ENCODE measurements around the gene PA2G4. TPM values are rescaled to one million over a fixed set of nuclear protein-coding genes. Genes with fewer than 3 reads are reported as not detected.
A peak's percentile ranks its signal among the peaks of the same experiment; 100 is the strongest.

The PA2G4 gene
- total RNA-seq, 2 experiments from 2014 or later = 51.0 to 61.0 TPM

DNA sequence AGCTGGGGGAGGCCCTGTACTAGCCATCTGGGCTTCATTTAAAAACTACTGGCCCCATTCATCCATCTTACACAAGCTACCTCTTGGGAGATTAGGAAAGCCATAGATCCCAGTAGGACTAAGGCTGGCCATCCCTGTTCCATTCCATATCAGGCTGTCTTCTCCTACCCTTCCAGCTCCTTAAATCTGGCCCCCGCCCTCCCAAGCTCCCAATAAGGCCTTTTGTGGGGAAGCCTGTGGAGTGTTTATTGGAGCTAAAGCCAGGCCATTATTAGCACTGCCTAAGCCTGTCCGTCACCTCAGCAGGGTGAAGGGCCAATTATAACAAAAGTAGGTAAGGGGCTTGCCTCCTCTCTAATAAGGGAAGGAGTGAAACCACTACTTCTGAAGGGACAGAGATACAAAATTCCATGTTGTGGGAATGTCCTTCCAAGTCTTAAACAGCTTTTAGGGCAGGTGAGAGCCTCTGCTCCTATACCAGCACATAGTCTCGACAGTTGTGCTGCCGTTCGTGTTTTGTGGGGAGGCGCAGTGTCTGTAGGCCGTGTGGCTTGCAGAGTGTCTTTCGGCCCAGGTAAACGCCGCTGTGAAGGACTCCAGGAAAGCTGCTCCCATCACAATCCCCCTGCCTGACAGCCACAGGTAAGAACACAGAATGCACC is 57.5 kb downstream of the PA2G4 start:
- DNase-seq (no peak), ATAC-seq (ENCODE audit: poor library complexity) (no peak)
- Mint-ChIP-seq H3K36me3 (ENCODE audit: low read depth) (peaks cover 82% of the 10 kb centered on the region), H3K9me3 (no peaks in the 10 kb centered on the region), H3K4me3 (peak overlapping the region; percentile 76), H3K27me3 (no peaks in the 10 kb centered on the region), H3K27ac (peak overlapping the region; percentile 92), H3K4me1 (ENCODE audit: low read depth) (peaks cover 40% of the 10 kb centered on the region)
- CTCF ChIA-PET = interaction anchor here (1.1 to 5.3 kb wide), 5 partner anchors 10 to 96 kb away, joined by 4 to 42 read pairs (median 5); partner anchors contain the start of genes ANKRD52, MYL6B, SMARCC2 and ZC3H10
- Histone ChIP-seq H3K36me3 (ENCODE audit: insufficient read depth, low read length) (peaks cover 77% of the 10 kb centered on the region), H3K4me3 (ENCODE audit: low read length) (no peak overlapping the region), H3K27me3 (ENCODE audit: control insufficient read depth in 1 of 2, insufficient read depth in 2 of 2, low read length in 2 of 2) (no peaks in the 10 kb centered on the region), H3K9me3 (ENCODE audit: control insufficient read depth in 1 of 2, insufficient read depth in 1 of 2, low read length in 2 of 2) (no peaks in the 10 kb centered on the region), H3K4me1 (ENCODE audit: insufficient read depth, low read length) (peaks cover 49% of the 10 kb centered on the region), H3K27ac (ENCODE audit: low read depth in 1 of 2, low read length in 2 of 2) (peak overlapping the region; percentile 84 to 92)
- TF ChIP-seq, protein P1, sequence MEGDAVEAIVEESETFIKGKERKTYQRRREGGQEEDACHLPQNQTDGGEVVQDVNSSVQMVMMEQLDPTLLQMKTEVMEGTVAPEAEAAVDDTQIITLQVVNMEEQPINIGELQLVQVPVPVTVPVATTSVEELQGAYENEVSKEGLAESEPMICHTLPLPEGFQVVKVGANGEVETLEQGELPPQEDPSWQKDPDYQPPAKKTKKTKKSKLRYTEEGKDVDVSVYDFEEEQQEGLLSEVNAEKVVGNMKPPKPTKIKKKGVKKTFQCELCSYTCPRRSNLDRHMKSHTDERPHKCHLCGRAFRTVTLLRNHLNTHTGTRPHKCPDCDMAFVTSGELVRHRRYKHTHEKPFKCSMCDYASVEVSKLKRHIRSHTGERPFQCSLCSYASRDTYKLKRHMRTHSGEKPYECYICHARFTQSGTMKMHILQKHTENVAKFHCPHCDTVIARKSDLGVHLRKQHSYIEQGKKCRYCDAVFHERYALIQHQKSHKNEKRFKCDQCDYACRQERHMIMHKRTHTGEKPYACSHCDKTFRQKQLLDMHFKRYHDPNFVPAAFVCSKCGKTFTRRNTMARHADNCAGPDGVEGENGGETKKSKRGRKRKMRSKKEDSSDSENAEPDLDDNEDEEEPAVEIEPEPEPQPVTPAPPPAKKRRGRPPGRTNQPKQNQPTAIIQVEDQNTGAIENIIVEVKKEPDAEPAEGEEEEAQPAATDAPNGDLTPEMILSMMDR (IDR thresholded peaks at IDR 0.05) = no peak
- intact Hi-C loops (cut with DNase I, micrococcal nuclease) = loop anchor here in 1 of 2 experiments (2.0 kb wide), 1 partner anchor 27 kb away; the partner anchor contains the start of gene SMARCC2
- POLR2A ChIA-PET = interaction anchor here (0.6 to 6.7 kb wide), 11 partner anchors 8 to 60 kb away, joined by 3 to 89 read pairs (median 5); partner anchors contain the start of genes ESYT1, PA2G4, RNF41 and SMARCC2

GRCh38 chr12:56162468-56163290 is 58.3 kb downstream of the PA2G4 start:
- DNase-seq (no peak), ATAC-seq (ENCODE audit: poor library complexity) (no peak)
- H3K4me1 Mint-ChIP-seq (ENCODE audit: low read depth) = peaks cover 33% of the 10 kb centered on the region
- CTCF ChIA-PET = interaction anchor here (0.8 to 5.3 kb wide), 5 partner anchors 11 to 95 kb away, joined by 3 to 42 read pairs (median 6); partner anchors contain the start of genes ANKRD52, MYL6B and SMARCC2
- H3K36me3 ChIP-seq (ENCODE audit: insufficient read depth, low read length) = peaks cover 85% of the 10 kb centered on the region
- H3K4me3 Mint-ChIP-seq = no peak overlapping the region
- POLR2A ChIA-PET = interaction anchor here (0.7 to 6.7 kb wide), 11 partner anchors 11 to 473 kb away, joined by 3 to 89 read pairs (median 5); partner anchors contain the start of genes ESYT1, MYL6B, RNF41 and SMARCC2
- intact Hi-C loops (cut with DNase I, micrococcal nuclease) = no loop called here
- H3K27ac ChIP-seq (ENCODE audit: low read depth in 1 of 2, low read length in 2 of 2) = peak overlapping the region in 1 of 2 donors; percentile 1
- H3K27me3 Mint-ChIP-seq = no peaks in the 10 kb centered on the region
- H3K27me3 ChIP-seq (ENCODE audit: control insufficient read depth in 1 of 2, insufficient read depth in 2 of 2, low read length in 2 of 2) = no peaks in the 10 kb centered on the region
- TF ChIP-seq, protein P1 (IDR thresholded peaks at IDR 0.05) = no peak
- no peaks in the 10 kb centered on the region for H3K9me3 ChIP-seq (ENCODE audit: control insufficient read depth in 1 of 2, insufficient read depth in 1 of 2, low read length in 2 of 2)
- H3K36me3 Mint-ChIP-seq (ENCODE audit: low read depth) = peaks cover 87% of the 10 kb centered on the region
- H3K9me3 Mint-ChIP-seq = no peaks in the 10 kb centered on the region
- H3K4me1 ChIP-seq (ENCODE audit: insufficient read depth, low read length) = peaks cover 40% of the 10 kb centered on the region
- no peak overlapping the region for H3K4me3 ChIP-seq (ENCODE audit: low read length)
- H3K27ac Mint-ChIP-seq = peak overlapping the region; percentile 71

Other genes with a start within 250 kb of the PA2G4 start
- 10 to 100 TPM; 13.7 to 16.7 TPM for gene PYM1, start 176.7 kb upstream of the PA2G4 start, total RNA-seq
- 100 to 1,000 TPM; 799 to 818 TPM for gene DGKA, start 173.4 kb upstream of the PA2G4 start, total RNA-seq
- not detected for gene PMEL, start 138.5 kb upstream of the PA2G4 start, total RNA-seq
- gene CDK2, start 137.7 kb upstream of the PA2G4 start, total RNA-seq = 10 to 100 TPM; 15.8 to 16.0 TPM
- 10 to 100 TPM; 21.6 to 27.4 TPM for gene RAB5B, start 130.5 kb upstream of the PA2G4 start, total RNA-seq
- 1 to 10 TPM in 1 of 2 experiments, under 1 TPM in 1; 0.82 to 1.2 TPM for gene SUOX, start 107.3 kb upstream of the PA2G4 start, total RNA-seq
- gene IKZF4, start 83.5 kb upstream of the PA2G4 start, total RNA-seq = 1 to 10 TPM; 2.5 to 5.0 TPM
- 100 to 1,000 TPM; 118 to 126 TPM for gene RPS26, start 62.6 kb upstream of the PA2G4 start, total RNA-seq
- gene ERBB3, start 24.4 kb upstream of the PA2G4 start, total RNA-seq = under 1 TPM; 0.22 to 0.47 TPM
- gene RPL41, start 12.1 kb downstream of the PA2G4 start, total RNA-seq = 1,000 to 10,000 TPM; 5,865 to 5,989 TPM
- 1 to 10 TPM; 6.3 to 8.9 TPM for gene ZC3H10, start 13.7 kb downstream of the PA2G4 start, total RNA-seq
- 10 to 100 TPM; 88.5 to 90.3 TPM for gene ESYT1, start 23.7 kb downstream of the PA2G4 start, total RNA-seq
- 1 to 10 TPM; 6.2 to 6.4 TPM for gene MYL6B, start 48.0 kb downstream of the PA2G4 start, total RNA-seq
- 100 to 1,000 TPM; 670 to 673 TPM for gene MYL6, start 53.8 kb downstream of the PA2G4 start, total RNA-seq
- gene SMARCC2, start 84.9 kb downstream of the PA2G4 start, total RNA-seq = 100 to 1,000 TPM; 104 to 109 TPM
- gene RNF41, start 117.4 kb downstream of the PA2G4 start, total RNA-seq = 10 to 100 TPM; 28.0 to 32.4 TPM
- gene NABP2, start 119.8 kb downstream of the PA2G4 start, total RNA-seq = 1 to 10 TPM; 7.6 to 9.1 TPM
- gene SLC39A5, start 125.5 kb downstream of the PA2G4 start, total RNA-seq = under 1 TPM in 1 of 2 experiments, not detected in 1; 0.33 TPM
- gene ANKRD52, start 153.8 kb downstream of the PA2G4 start, total RNA-seq = 10 to 100 TPM; 23.9 to 30.8 TPM
- 10 to 100 TPM; 27.6 to 29.2 TPM for gene COQ10A, start 162.4 kb downstream of the PA2G4 start, total RNA-seq
- 100 to 1,000 TPM; 139 to 145 TPM for gene CS, start 195.8 kb downstream of the PA2G4 start, total RNA-seq
- gene CNPY2, start 211.4 kb downstream of the PA2G4 start, total RNA-seq = 10 to 100 TPM; 30.5 to 33.4 TPM
- gene PAN2, start 229.4 kb downstream of the PA2G4 start, total RNA-seq = 100 to 1,000 TPM; 104 to 107 TPM
- gene IL23A, start 234.3 kb downstream of the PA2G4 start, total RNA-seq = 10 to 100 TPM; 25.2 to 27.5 TPM